Measurements from ENCODE around the gene TRPM5. TPM values are rescaled to one million over a fixed set of nuclear protein-coding genes. Genes with fewer than 3 reads are reported as not detected.

Gene TRPM5
- total RNA-seq, 1 experiment from 2014 or later: 0.07 TPM

DNA sequence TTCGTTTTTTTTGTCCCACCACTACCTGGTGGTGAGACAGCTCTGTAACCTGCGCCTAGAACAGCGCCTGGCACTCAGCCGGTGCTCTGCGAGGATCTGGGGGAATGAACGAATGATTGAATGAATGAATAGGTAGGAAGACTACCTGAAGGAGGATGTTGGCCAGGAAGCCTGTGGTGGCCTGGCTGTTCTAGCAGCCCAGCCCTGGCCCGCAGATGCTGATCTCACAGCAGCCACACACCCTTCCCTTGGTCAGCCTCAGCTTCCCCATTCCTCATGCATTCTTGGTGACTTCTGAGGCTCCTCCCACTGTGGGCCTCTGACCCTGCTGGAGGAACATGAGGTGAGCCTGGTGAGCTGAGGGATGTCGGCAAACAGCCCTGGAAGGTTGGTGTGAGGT is 3.7 kb downstream of the TRPM5 start:
- H3K27me3 Mint-ChIP-seq (ENCODE audit: low read depth): peaks cover 72% of the 10 kb centered on the region
- CTCF ChIA-PET: no interaction called here
- DNase-seq (ENCODE audit: low spot score): no peak
- peaks cover 5% of the 10 kb centered on the region for H3K9me3 Mint-ChIP-seq
- no peak for ATAC-seq
- POLR2A ChIA-PET: no interaction called here
- H3K4me1 Mint-ChIP-seq: peaks cover 3% of the 10 kb centered on the region
- H3K27ac Mint-ChIP-seq: no peak overlapping the region
- no peak overlapping the region for H3K4me3 Mint-ChIP-seq
- TF ChIP-seq ZNF396 (CRISPR knock-in tag; IDR thresholded peaks at IDR 0.05; ENCODE audit: borderline replicate concordance): no peak
- no peaks in the 10 kb centered on the region for H3K36me3 Mint-ChIP-seq

DNA sequence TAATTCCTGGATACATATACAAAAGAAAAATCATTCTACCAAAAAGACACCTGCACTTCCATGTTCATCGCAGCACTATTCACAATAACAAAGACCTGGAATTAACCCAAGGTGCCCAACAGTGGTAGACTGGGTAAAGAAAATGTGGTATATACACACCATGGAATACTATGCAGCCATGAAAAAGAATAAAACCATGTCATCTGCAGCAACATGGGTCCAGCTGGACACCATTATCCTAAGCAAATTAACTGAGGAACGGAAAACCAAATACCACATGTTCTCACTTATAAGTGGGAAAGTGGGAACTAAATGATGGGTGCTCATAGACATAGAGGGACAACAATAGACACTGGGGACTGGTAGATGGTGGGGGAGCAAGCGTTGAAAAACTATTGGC is 4.5 kb downstream of the TRPM5 start:
- no peak for DNase-seq (ENCODE audit: low spot score)
- CTCF ChIA-PET: no interaction called here

GRCh38 chr11:2437516-2437915 is 6.8 kb downstream of the TRPM5 start:
- TF ChIP-seq ZSCAN18 (CRISPR knock-in tag; IDR thresholded peaks at IDR 0.05): no peak
- TF ChIP-seq MYBL2 (CRISPR knock-in tag; IDR thresholded peaks at IDR 0.05): no peak
- TF ChIP-seq ZNF219 (CRISPR knock-in tag; IDR thresholded peaks at IDR 0.05; ENCODE audit: borderline replicate concordance): no peak
- TF ChIP-seq FOXK1 (CRISPR knock-in tag; IDR thresholded peaks at IDR 0.05): no peak
- Mint-ChIP-seq H3K9me3 (peaks cover 5% of the 10 kb centered on the region), H3K27me3 (ENCODE audit: low read depth) (peaks cover 55% of the 10 kb centered on the region), H3K4me3 (no peak overlapping the region), H3K27ac (no peak overlapping the region), H3K36me3 (no peaks in the 10 kb centered on the region), H3K4me1 (no peaks in the 10 kb centered on the region)
- DNase-seq (ENCODE audit: low spot score) (no peak), ATAC-seq (no peak)
- POLR2A ChIA-PET: no interaction called here
- CTCF ChIA-PET: interaction anchor here (1.4 to 1.6 kb wide), 2 partner anchors 10 to 455 kb away, joined by 4 read pairs; no protein-coding TSS in a partner anchor

More for the DNA sequence above, 4.5 kb downstream of the TRPM5 start:
- Mint-ChIP-seq H3K4me3 (no peak overlapping the region), H3K9me3 (peaks cover 5% of the 10 kb centered on the region), H3K36me3 (no peaks in the 10 kb centered on the region), H3K27ac (no peak overlapping the region), H3K4me1 (no peaks in the 10 kb centered on the region), H3K27me3 (ENCODE audit: low read depth) (peaks cover 67% of the 10 kb centered on the region)
- ATAC-seq: no peak
- no peak for TF ChIP-seq RORB (CRISPR knock-in tag; IDR thresholded peaks at IDR 0.05)
- TF ChIP-seq IRF2 (CRISPR knock-in tag; IDR thresholded peaks at IDR 0.05; ENCODE audit: borderline replicate concordance, low read depth): no peak
- no peak for TF ChIP-seq GABPB1 (CRISPR knock-in tag; IDR thresholded peaks at IDR 0.05)
- TF ChIP-seq JAZF1 (CRISPR knock-in tag; IDR thresholded peaks at IDR 0.05): no peak
- TF ChIP-seq RELA (CRISPR knock-in tag; IDR thresholded peaks at IDR 0.05; ENCODE audit: borderline replicate concordance): no peak
- no peak for TF ChIP-seq KAT7 (CRISPR knock-in tag; IDR thresholded peaks at IDR 0.05; ENCODE audit: borderline replicate concordance)
- POLR2A ChIA-PET: no interaction called here

DNA sequence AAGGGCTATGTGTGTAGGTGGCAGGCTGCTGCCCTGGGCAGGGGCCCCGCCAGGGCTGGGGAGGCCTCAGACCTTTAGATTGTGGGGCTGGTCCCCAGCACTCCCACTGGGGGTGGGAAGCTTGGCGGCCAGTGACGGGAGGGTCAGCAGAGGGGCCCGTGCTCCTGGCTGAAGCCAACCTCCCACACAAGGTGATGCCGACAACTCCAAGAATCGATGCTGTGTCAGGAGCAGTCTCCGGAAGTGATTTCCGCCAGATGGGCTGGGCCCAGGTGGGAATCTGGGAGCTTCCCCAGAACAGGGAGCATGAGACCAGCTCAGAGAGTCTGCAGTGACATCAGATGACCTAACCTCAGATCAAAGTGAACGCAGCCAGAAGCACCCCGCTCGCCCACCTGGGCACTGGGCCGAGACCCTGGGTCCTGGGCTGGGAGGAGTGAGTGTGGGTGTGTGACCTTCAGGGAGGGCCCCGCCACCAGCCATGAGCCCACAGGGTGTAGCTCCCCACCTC is 7.7 kb downstream of the TRPM5 start:
- peaks cover 5% of the 10 kb centered on the region for H3K9me3 Mint-ChIP-seq
- no peak overlapping the region for H3K4me3 Mint-ChIP-seq
- no peak overlapping the region for H3K27ac Mint-ChIP-seq
- H3K4me1 Mint-ChIP-seq: no peaks in the 10 kb centered on the region
- H3K36me3 Mint-ChIP-seq: no peaks in the 10 kb centered on the region
- ChIA-PET POLR2A (no interaction called here), CTCF (interaction anchor here (0.7 to 1.6 kb wide), 4 partner anchors 9 to 456 kb away, joined by 3 to 4 read pairs (median 4); no protein-coding TSS in a partner anchor)
- ATAC-seq (no peak), DNase-seq (ENCODE audit: low spot score) (no peak)
- peaks cover 48% of the 10 kb centered on the region for H3K27me3 Mint-ChIP-seq (ENCODE audit: low read depth)
- TF ChIP-seq ZNF121 (CRISPR knock-in tag; IDR thresholded peaks at IDR 0.05) (no peak), SOX15 (CRISPR knock-in tag; IDR thresholded peaks at IDR 0.05) (no peak), NFATC4 (CRISPR knock-in tag; IDR thresholded peaks at IDR 0.05) (no peak), FOXJ3 (CRISPR knock-in tag; IDR thresholded peaks at IDR 0.05; ENCODE audit: borderline replicate concordance) (no peak), TEAD1 (CRISPR knock-in tag; IDR thresholded peaks at IDR 0.05) (no peak), ETV6 (CRISPR knock-in tag; IDR thresholded peaks at IDR 0.05) (no peak), AFF4 (CRISPR knock-in tag; IDR thresholded peaks at IDR 0.05; ENCODE audit: borderline replicate concordance) (no peak), ZNF396 (CRISPR knock-in tag; IDR thresholded peaks at IDR 0.05; ENCODE audit: borderline replicate concordance) (no peak)
- TF ChIP-seq, protein P1, sequence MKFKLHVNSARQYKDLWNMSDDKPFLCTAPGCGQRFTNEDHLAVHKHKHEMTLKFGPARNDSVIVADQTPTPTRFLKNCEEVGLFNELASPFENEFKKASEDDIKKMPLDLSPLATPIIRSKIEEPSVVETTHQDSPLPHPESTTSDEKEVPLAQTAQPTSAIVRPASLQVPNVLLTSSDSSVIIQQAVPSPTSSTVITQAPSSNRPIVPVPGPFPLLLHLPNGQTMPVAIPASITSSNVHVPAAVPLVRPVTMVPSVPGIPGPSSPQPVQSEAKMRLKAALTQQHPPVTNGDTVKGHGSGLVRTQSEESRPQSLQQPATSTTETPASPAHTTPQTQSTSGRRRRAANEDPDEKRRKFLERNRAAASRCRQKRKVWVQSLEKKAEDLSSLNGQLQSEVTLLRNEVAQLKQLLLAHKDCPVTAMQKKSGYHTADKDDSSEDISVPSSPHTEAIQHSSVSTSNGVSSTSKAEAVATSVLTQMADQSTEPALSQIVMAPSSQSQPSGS (CRISPR knock-in tag; IDR thresholded peaks at IDR 0.05; ENCODE audit: borderline replicate concordance, low read depth): no peak
- TF ChIP-seq, protein P2, sequence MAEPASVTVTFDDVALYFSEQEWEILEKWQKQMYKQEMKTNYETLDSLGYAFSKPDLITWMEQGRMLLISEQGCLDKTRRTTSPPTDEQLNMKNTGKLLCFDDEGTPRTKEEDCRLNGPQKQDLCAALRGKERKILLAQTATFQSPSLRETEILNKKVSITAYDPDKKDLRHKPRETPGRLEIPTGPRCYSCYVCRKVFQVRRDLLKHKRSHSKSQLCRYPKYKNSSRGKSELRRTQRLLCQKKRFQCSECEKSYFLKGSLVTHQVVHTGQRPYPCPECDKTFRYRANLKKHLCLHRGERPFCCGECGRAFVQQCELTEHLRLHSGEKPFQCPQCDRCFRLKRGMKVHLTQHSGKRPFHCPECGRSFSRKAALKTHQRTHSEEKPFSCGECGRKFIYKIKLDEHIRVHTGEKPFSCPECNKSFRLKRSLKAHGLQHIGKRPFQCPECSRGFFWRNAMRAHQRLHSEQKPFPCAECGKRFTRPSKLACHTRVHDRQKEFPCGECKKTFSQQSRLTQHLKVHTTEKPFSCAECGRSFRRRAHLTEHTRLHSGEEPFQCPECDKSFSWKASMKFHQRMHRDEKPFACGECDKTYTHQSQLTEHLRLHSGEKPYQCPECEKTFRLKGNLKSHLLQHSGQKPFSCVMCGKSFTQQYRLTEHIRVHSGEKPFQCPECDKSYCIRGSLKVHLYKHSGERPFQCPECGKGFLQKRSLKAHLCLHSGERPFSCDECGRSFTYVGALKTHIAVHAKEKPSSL (CRISPR knock-in tag; conservative IDR thresholded peaks at IDR 0.05): no peak
- TF ChIP-seq, protein P3, sequence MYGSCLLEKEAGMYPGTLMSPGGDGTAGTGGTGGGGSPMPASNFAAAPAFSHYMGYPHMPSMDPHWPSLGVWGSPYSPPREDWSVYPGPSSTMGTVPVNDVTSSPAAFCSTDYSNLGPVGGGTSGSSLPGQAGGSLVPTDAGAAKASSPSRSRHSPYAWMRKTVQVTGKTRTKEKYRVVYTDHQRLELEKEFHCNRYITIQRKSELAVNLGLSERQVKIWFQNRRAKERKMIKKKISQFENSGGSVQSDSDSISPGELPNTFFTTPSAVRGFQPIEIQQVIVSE (CRISPR knock-in tag; IDR thresholded peaks at IDR 0.05; ENCODE audit: borderline replicate concordance): no peak

All from WTC11 (cell line).